NK-92 (cell line): ENCODE results near the gene SCARF1.

ENCODE experiments used
- DNase-seq: peaks from one replicate; lab custom pipeline; 2025; ENCODE audit not compliant: unreplicated experiment; lab: John Stamatoyannopoulos, UW

The SCARF1 gene

DNA sequence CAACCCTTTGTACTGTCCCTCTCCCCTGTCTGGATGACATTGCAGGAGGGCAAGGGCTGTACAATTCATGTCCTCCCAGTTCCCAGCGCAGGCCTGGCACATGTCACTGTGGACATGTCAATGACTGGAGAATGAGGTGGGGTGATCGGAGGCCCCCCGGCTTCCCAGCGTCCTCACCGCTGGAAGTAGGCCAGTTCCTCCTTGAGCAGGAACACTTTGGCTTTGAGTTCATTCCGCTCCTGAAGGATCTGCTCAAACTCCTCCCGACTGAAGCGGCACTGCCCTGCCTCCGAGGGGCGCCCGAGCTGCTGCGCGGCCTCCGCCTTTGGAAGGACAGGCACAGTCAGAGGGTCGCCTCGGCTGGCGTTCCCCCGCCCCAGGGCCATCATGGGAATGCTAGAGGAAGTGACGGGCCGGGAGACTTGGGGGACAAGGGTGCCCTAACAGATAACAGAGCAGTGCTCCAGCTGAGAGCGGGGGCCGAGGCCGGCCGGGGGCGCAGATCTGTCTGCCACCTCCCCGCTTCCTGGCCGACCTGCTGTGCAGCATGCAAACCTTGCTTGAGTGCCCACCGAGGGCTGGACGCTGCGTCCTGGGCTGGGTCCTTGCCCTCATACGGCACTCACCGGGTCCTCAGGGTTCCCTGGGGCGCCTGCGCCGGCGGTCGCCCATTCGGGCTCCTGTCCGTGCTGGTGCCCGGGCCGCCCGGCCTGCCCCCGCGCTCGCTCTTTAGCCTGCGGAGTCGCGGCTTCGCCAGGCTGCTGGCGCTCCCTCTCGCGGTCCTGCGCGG is 2.8 kb upstream of the SCARF1 start:
- DNase-seq = no peak

DNA sequence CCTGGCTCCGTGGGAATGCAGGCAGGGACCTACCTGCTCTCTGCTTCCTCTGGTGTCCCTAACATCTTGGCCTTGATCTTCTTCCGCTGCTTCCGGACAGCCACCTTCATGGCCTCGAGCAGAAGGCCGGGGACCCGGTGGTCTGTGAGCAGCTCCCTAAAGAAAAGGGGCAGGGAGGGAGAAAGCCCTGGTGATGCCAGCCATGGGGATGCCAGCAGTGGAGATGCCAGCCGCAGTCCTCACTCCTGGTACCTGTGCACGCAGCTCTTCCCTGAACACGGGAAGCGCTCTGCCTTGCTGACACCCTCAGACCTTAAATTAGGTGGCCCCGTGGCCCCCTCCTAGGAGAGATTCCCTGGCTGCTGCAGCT is 2.3 kb upstream of the SCARF1 start:
- no peak for DNase-seq

DNA sequence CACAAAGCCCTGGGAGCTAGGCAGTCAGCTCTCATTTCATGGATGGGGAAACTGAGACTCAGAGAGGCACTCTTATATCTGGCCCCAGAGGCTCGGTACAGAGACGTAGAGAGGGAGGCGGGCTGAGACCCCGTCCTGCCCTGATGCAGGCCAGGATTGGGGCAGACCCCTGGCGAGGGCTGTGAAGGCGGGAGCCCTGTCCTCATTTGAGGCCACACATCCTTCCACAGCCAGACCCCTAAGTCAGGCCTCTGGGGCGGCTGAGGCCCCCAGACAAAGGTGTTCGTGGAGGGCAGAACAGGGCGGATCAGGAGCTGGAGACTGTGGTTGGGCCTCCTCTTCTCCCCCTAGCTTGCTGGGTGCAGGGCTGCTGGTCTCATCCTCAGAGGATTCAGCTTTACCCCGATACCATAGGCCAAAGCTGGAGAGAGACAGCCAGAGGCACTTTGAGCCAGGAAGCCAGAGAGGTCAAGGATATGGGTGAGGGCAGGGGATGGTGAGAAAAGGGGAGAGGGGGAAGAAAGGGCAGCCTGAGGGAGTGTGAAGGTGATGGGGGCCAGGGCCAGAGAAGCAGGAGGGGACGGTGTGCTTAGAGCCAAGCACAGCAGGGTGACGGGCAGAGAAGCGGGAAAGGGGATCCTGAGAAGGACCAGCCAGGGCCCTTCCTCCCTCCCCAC is 805 bp upstream of the SCARF1 start:
- no peak for DNase-seq

DNA sequence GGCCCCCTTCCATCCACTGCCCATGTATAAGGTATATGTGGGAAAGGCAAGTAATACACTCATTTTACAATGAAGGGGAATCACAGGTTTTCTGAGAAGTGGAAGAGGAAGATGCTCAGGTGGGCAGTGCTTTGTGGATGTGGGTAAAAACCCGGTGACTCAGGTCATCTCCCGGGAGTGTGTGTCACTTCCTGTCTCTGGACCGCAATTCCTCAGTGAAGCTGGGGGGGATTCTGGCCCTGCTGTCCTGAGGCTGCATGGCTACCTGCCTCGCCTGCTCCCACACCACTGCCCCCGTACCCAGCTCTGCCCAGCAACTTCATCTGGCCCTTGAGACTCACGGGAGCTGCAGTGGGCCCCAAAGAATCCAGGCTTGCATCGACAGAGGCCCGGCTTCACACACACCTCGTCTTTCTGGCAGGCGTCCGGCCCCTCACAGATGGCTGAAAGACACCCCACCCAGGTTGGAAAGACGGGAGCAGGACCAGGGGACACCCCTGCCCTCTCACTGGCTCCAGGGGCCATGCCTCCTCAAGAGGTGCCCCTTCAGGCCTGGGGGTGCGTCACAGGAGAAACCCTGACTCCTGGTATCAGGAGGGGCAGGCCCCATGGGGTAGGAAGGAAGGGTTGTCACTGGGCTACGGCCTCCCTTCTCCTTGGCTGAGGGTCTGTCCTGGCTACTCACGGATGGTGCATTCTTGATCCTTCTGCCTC is 882 bp downstream of the SCARF1 start:
- DNase-seq = no peak

DNA sequence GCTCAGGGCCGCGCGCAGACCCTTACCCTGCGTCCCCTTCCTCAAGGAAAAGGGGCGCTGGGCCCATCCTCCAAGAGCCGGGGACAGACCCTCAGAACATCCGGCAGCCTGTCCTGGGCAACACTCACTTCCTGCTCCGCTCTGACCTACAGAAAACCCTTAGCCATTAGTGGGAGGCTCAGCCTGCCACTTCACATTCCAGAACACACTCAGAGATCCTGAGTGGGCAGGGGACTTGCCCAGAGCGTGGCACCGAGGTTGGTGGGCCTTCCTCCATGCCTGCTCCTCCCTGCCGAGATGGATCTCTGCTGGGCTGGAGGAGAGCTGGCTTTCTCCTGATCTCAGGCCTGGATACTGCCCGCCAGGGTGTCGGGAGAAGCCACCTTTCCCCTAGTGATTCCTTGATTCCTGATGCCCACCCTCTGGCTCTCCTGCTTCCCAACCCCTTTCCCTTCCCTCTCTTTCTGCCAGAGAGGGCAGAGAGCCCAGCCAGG is 1.5 kb downstream of the SCARF1 start:
- DNase-seq = no peak

DNA sequence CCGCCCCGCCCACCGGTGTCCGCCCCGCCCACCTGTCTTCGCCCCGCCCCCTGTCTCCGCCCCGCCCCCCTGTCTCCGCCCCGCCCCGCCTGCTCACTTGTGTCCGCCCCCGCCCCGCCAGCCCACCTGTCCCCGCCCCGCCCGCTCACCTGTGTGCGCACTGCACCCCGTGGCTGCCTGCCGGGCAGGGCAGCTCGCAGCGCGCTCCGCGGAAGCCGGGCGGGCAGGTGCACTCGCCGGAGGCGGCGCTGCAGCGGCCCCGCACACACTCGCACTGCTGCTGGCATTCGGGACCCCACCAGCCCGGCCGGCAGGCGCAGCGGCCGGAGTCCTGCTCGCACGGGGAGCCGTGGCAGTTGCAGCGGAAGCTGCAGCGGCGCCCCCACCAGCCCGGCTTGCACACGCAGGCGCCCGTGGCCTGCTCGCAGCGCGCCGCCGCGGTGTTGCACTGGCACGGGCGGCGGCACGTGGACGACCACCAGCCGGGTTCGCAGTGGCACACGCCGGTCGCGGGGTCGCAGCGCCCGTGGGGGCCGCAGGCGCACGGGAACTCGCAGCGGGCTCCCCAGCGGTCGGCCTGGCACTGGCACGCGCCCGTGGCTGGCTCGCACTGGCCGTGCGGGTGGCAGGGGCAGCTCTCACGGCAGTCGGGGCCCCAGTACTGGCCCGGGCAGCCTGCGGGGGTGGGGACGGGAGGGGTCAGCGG is 2.1 kb downstream of the SCARF1 start:
- DNase-seq = no peak

DNA sequence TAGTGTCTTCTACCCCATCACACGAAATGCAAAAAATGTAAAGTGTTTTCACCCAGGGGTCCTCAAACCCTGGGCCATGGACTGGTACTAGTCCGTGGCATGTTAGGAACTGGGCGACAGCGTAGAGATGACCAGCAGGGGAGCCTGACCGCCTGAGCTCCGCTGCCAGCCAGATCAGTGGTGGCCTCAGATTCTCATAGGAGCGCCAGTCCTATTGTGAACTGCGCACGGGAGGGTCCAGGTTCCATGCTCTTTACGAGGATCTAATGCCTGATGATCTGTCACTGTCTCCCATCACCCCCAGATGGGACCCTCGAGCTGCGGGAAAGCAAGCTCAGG is 4.5 kb downstream of the SCARF1 start:
- no peak for DNase-seq

DNA sequence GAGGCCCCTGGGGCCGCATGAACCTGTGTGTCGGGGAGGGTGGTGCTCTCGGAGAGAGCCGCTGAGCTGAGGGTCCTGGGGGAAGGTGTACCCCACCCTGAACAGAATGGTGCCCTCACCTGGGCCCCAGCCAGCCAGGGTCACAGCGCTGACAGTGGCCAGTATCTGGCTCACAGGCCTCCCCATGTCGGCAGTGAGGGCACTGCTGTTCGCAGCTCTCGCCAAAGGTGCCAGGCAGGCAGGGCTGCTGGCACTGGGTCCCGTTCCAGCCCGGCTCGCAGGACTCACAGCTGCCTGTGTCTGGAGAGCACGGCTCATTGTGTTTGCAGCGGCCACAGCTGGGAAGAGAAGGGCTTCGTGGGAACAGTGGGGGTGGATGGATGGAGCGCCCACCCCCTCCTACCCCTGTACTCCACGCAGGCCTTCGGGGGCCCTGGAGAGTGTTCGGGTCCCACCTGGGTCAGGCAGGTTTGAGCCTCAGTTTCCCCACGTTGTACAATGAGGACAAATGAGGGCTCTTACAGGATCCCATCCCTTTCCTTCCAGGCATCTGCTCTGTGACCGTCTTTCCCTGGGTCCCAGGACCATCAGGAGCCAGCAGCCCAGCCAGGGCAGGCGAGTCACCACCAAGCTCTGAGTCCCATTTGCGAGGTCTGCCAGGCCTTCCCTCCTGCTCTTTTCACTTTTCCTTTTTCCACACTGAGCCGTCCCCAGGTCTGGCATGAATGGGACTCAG is 5.0 kb downstream of the SCARF1 start:
- DNase-seq = no peak

DNA sequence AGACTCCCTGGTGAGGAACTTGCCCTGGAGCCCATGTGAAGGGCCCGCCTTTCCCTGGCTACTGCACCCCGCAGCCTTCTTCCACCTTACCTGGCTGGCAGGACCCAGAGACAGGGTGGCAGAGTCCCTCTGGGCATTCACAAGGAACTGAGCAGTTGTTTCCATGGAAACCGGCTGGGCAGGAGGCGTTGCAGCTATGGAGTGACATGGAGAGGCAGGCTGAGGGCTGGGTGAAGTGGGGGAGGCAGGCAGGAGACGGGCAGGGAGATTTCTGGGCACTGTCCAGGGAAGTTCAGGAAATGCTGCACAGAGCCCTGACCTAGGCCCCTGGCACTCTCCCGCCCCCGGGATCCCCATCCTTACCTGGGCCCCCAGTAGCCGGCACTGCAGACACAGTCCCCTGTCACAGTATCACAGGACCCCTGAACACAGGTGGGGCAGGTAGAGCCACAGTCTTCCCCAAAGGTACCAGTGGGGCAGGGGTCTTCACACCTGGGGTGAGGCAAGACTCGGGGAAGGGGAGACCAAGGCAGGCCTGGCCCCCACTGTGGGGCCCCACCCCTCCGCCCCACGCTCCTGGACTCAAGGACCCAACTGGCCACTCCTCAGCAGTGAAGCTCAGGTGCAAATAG is 5.9 kb downstream of the SCARF1 start:
- no peak for DNase-seq

DNA sequence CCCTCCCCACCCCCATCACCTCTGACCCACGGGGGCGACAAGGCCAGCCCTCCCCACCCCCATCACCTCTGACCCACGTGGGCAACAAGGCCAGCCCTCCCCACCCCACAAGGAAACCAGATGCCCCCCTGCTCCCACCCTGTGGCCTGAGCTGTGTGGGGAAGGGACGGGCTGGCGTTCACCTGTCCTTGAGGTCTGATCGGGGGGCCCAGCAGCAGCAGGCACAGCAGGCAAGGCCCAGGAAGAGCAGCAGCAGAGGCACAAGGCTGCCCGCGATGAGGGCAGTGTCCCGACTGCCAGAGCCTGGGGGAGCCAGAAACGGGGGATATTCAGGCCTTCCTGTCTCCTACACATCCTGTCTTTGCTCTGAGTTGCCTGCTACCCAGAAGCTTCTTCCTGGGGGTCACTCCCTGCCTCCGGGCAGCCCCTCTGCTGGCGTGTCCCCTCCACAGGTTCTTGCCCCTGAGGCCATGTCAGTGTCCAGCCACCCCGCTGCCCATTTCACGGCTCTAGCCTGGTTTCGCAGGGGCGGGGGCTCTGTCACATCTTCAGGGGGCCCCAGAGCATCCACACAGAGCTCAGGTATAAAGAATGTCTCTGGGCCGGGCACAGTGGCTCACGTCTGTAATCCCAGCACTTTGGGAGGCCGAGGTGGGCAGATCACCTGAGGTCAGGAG is 6.8 kb downstream of the SCARF1 start:
- DNase-seq = no peak

DNA sequence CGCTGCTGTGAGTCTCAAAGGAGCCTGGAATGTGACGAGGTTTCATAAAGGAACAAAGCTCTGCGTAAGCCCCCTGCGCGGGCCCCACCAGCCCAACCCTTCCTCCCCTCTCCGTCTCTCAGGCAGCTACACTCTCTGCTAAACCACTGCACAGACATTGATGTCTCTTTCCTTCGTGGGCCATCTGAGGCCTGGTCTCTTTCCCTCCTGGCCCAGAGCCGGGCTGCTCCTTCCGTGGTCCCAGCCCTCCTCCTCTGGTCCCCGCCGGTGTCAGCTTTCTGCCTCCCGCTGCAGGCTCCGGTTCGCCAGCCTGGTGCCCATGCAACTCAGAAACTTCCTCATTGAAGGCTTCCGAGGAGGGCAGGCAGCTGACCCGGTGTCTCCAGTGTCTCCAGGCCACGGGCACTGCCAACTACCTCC is 7.4 kb downstream of the SCARF1 start:
- DNase-seq = no peak

DNA sequence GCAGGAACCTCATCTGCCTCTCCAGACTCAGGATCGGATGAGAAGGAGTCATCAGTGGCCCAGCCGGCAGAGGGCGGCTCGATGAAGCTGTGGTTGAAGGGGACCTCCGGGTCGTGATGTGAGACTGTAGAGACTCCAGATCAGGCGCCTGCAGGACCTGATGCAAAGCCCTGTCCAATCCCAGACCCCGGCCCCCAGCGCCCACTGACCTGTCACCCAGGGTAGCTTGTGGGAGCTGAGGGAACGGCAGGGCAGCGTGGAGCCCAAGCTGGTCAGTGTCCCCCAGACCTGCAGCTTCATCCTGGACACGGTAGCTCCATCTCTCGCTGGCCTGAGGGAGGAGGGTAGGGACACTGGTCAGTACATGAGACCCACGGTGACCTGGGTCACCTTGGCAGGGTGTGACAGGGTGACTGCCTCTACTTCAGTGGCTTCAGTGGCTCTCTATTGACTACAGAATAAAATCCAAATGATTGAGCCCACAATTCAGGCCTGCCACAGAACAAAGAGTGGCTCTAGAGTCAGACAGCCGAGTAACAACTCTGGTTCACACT is 8.7 kb downstream of the SCARF1 start:
- DNase-seq = no peak

DNA sequence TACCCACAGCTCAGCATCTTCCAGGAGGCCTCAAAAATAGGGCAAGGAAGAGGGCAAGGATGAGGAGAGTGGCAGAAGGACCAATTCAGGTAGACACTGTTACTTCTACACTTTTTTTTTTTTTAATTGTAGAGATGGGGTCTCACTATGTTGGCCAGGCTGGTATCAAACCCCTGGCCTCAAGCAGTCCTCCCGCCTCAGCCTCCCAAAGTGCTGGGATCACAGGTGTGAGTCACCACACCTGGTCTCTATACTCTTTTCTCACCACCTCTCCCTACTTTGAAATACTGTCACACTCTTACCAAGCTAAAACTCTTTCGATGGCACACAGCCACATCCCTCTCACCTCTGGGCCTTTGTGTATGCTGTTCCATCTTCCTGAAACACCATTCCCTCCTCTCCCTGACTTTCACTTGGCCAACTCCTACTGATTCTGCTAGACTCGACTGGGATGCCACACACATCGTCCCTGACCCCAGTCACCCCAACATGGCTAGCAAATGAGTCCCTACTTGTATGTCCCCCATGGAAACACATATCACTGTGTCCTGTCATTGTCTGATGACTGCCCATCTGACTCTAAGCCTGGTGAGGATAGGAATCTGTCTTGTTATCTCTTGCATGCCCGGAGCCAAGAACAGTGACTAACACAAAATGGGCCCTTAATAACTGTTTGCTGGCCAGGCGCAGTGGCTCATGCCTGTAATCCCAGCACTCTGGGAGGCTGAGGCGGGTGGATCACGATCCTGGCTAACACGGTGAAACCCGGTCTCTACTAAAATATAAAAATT is 9.7 kb downstream of the SCARF1 start:
- DNase-seq = no peak

DNA sequence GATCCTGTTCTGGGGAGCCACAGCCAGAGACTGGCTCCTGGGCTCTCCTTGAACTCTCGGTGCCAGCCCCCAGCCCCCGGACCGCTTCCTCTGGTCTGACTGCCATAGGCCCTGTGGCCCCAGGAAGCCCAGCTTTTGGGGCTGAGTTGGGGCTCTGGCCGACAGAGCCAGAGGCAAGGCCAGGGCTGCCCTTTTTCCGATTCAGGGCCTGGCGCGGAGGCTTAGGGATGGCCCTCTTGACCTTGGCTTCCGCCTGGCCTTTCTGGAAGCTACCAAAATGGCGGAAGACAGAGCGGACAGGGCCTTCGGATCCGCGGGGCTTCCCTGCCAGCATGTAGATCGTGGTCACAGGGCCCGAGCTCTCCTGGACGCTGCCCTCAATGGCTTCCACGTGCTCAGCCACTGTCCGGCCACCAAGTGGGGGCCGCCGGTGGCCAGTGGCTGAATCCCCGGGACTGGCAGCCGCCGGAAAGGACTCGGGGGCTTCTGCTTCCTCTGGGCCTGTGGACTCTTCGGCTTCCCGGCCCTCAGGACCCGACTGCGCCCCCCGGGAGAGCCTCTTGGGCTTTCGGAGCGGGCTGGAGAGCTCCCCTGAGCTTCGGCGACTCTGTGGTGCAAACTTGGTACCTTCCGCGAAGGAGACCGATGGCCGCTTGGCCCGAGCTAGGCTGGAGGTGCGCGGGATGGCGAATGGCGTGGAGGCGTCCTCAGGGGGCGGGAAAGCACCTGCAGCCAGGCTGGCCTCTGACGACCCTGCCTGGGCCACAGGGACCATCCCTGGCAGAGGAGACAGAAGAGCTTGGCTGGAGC is 10.5 kb downstream of the SCARF1 start:
- no peak for DNase-seq

DNA sequence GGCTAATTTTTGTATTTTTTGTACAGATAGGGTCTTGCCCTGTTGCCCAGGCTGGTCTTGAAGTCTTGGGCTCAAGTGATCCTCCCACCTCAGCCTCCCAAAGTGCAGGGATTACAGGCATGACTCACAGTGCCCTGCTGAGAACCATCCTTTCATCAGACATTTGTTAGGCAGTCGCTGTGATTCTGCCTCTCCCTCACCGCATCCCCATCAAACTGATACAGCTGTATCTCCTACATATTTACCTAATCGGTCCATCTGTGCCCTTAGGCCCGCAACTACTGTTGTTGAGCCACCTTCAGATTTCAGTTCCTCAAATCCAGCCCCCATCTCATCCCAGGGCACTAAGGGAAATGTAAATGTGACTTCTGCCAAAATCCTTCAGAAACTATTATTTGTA is 14.9 kb downstream of the SCARF1 start:
- no peak for DNase-seq

DNA sequence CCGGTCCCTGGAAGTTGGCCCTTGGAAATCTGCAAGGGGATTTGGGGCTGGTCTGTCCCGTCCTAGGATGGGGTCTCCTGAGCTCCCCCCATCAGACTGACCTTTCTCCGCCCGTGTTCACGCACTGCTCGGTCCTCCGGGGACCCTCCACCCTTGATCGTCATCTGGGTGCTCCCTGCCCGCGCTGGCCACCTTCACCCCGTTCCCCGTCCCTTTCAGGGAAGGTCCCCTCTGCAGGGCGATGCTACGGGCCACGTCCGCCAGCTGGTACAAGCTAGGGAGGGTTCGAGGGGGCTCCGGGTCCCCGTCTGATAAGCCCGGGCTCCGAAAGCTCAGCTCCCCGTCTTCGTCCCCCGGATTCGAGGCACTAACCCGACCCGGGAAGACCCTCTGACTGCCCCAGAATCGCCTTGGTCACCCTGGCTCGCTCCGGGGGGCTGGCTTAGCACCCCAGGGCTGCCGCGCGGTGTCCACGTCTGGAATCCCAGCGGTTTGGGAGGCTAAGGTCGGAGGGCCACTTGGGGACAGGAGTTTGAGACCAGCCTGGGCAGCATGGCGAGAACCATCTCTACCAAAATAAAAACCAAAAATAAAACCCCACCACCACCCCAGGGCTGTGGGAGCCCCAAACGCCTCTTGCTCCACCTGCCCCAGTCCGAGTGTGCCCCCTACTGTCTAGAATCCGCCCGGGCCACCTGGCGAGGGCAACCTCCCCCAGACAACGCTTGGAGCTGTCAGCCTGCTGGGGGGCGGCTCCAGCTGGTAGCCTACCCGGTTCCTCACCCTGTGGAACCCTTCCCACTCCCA is 15.8 kb downstream of the SCARF1 start:
- no peak for DNase-seq
